NCI-H2081 (cell line): Measurements from ENCODE around the gene SAT2.
"Not testable (repeated sequence)": the region's sequence is repeated elsewhere in the genome, so short reads cannot be mapped to it uniquely, and the experiment has no call there.

ENCODE experiments used
- DNase-seq, 2 experiments: peaks; one replicate each; lab custom pipeline; 2025; lab: John Stamatoyannopoulos, UW

The SAT2 gene

DNA sequence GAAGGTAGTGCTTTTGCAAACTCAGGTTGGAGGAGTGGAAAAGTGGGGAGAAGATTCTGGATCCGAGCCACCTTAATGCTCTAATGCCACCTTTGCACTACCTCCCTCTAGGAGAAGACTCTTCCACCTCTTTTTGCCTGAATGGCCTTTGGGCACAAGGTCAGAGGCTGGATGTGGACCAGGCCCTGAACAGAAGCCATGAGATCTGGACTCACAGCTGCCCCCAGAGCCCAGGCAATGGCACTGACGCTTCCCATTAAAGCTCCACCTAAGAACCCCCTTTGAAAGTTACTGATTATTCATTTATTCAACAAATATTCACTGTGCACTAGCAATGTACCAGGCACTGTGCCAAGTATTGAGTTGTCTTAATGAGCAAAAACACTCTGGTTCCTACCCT is 5.5 kb upstream of the SAT2 start:
- no peak for DNase-seq

DNA sequence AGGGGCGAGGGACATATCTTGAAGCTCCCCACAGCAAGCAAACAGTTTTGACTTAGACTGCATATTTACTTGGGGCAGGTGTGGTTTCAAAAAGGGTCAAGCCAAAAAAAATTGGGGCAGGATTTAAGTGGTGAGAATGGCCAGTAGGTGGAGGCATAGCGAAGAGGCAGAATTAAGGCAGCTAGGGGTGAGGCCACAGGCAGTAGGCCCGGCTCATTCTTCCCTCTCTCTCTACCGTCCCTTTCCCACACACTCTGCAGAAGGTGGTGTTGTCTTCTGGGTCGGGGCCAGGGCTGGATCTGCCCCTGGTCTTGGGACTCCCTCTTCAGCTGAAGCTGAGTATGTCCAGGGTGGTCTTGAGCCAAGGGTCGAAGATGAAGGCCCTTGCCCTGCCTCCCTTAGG is 4.9 kb upstream of the SAT2 start:
- DNase-seq, result no peak

DNA sequence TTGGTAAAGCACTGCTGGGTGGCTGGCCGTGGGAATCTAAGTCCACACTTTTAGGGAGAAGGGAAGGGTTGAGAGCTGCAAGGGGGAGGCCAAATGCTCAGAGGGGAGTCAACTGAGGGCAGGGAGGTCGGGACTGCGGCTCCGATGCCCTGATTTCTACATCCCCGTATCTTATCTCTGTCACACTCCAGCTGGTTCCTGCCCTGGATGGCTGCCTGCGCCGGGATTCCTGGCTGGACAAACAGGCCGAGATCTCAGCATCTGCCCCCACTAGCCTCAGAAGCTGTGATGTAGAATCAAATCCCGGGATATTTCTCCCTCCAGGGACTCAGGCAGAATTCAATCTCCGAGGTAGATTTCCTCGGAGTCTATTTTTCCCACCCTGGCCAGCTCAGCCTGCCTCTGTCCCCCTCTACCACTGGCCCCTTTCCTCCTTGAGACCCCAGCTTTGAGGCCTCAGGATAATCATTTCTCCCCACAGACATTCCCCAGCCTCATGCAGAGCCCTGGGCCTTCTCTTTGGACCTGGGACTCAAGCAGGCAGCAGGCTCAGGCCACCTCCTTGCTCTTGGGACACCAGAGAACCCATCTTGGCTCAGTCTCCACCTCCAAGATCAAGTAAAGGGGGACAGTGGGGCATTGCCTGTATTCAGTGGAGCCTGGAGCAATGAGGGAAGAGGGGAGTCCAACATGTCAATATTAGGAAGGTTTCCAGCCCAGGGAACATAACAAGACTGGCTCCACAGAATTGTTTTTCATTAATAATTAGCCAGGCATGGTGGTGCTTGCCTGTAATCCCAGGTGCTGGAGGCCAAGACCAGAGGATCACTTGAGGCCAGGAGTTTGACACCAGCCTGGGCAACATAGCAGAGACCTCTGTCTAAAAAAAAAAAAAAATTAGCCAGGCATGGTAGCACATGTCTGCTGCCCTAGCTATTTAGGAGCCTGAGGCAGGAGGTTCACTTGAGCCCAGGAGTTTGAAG is 4.1 kb upstream of the SAT2 start:
- DNase-seq, result no peak

- DNase-seq, result no peak
These were observed 2.4 kb upstream of the SAT2 start, which contains the start of gene SHBG for GRCh38 chr17:7629939-7630571. TSS of gene SHBG (plus strand) at chr17:7630135. CDS start at chr17:7630173, 38 bp downstream.

DNA sequence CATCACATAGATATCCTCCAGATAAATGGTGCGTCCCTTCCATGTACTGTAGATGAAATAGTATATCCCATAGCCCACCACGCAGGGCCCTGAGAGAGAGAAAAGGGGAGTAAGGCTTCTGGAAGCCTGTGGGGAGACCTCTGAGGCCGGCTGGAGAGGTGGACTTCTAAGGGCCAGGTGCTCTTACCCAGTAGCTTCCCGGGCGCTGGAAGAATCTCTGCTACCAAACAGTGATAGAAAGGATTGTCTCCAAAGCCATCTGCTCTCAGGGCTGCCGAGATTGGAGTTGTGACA is 718 bp downstream of the SAT2 start:
- DNase-seq, result no peak

DNA sequence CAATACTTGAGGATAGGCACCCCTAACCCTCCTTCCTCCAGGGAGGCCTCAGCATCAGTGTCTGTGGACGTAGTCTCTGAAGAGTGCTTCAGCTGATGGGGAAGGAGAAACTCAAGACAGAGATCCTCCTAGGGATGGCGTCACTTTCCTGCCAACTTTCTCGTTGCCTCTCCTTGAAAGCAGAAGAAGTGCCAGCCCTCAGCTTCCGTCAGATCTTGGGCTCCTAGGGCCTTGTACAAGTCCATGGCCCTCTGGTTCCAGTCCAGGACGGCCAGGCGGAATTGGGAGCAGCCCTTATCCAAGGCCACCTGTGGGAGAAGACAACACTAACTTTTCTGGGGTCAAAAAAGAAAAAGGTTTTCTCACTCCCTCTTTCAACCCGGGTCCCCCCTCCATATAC is 1.3 kb downstream of the SAT2 start:
- no peak for DNase-seq

- DNase-seq, result not testable (repeated sequence)
These were observed 1.9 kb downstream of the SAT2 start for GRCh38 chr17:7625749-7626148.

DNA sequence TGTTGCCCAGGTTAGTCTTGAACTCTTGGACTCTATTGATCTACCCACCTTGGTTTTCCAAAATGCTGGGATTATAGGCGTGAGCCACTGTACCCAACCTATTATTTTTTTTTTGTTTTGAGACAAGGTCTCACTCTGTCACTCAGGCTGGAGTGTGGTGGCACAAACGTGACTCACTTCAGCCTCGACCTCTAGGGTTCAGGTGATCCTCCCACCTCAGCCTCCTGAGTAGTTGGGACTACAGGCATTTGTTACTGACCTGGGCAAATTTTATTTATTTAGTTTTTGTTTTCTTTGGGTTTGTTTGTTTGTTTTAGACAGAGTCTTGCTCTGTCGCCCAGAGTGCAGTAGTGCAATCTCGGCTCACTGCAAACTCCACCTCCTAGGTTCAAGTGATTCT is 4.0 kb downstream of the SAT2 start:
- DNase-seq, result no peak

DNA sequence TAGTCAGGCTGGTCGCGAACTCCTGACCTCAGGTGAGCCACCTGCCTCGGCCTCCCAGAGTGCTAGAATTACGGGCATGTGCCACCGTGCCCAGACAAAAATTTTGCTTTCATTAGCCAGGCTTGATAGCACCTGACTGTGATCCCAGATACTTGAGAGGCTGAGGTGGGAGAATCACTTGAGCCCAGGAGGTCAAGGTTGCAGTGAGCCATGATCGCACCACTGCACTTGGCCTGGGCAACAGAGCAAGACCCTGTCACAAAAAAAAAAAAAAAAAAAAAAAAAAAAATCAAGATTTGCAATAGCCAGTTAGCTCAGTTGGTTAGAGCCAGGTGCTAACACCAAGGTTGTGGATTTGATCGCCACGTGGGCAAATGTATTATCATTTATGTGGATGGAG is 6.8 kb downstream of the SAT2 start:
- no peak for DNase-seq

GRCh38 chr17:7618608-7619007 is 9.0 kb downstream of the SAT2 start:
- no peak for DNase-seq

GRCh38 chr17:7615265-7615747 is 12.3 kb downstream of the SAT2 start:
- DNase-seq, result no peak

- peak; percentile 96 to 98 for DNase-seq
These were observed 13.0 kb downstream of the SAT2 start, which contains the start of gene FXR2 for GRCh38 chr17:7614425-7615264. TSS of gene FXR2 (minus strand) at chr17:7614897. CDS start at chr17:7614532, 365 bp downstream.

GRCh38 chr17:7613769-7614424 is 13.7 kb downstream of the SAT2 start:
- no peak for DNase-seq

- DNase-seq, result no peak
These were observed 15.4 kb downstream of the SAT2 start for GRCh38 chr17:7612294-7612640.

- no peak for DNase-seq
These were observed 15.9 kb downstream of the SAT2 start for GRCh38 chr17:7611635-7612293.

DNA sequence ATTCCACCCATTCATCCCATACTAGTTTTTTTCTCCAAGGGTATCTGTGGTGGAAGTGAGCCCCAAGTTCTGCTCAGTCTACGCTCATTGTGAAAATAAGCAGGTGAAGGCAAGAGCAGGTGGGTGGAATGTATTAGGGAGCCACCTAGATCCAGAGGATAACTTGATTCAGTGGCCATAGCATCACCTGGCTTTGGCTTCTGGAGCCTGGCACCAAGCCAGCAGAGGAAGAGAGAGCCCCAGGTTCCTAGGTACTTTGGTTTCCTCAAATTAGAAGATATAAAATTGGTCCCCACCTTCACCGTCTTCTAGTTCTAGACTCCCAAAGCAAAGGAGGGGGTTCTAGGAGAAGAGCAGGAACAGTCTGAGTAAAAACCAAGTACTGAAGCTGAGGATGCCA is 17.0 kb downstream of the SAT2 start:
- no peak for DNase-seq

- DNase-seq, result no peak
These were observed 21.3 kb downstream of the SAT2 start for GRCh38 chr17:7606280-7606679.

- DNase-seq, result not testable (repeated sequence)
These were observed 30.1 kb downstream of the SAT2 start for GRCh38 chr17:7597561-7597960.

GRCh38 chr17:7593296-7593695 is 34.3 kb downstream of the SAT2 start:
- DNase-seq, result no peak

- no peak for DNase-seq
These were observed 35.1 kb downstream of the SAT2 start for GRCh38 chr17:7592422-7593021.

- no peak for DNase-seq
These were observed 36.0 kb downstream of the SAT2 start for GRCh38 chr17:7591596-7591995.
